A549 (cell line): ENCODE measurements around the gene ALG12.

ENCODE experiments used
- CEBPB ChIP-seq, 2 experiments: fragments of >200 bp in 1 of 2; sonication (Bioruptor Twin) in 1 of 2; formaldehyde crosslinking in 1 of 2; IDR thresholded peaks; 2 replicates each; pipeline ENCODE4 v1.6.1; 2012 to 2016
- CTCF ChIP-seq: fragments of >200 bp; sonication (Bioruptor Twin); formaldehyde crosslinking; IDR thresholded peaks from 3 replicates; pipeline ENCODE4 v1.5.1; 2016
- TF ChIP-seq, protein P1 (sequence below): IDR thresholded peaks from 2 replicates; pipeline ENCODE4 v1.6.1; 2012

DNA sequence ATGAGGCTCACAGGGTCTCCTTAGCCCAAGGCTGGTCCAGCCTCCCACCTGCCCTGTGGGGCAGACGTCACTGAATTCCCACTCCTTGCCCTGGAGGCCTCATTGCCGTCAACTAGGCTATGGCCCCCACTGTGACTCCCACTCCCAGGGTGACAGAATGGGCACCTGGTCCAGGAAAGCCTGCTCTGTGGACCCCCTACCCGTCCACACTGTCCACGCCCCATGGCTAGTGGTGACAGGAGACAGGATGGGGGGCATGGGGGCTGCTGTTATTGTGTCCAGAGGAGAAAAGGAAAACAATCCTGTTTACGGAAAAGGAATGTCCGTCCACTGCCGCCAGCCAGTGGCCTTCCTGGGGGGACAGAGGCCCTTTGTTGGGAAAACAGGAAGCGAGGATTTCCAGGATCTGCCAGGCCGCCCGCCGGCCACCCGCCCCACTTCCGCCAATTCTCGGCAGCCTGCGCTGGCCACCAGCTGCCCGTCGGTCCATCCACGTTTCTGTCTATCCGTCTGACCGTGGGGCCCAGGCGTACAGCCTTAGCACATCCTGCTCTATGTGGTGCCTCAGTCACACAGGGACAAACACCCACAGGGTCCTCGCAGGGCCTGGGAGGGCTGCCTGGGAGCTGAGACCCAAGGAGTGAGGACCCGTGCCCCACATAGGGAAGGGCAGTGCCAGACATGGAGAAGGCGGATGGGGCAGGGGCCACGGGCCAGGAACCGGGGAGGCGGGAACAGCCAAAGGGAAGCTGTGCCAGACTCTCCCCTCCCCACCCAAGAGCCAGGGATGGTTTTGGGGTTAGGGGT lies 19.7 kb upstream of the ALG12 start:
- TF ChIP-seq CTCF = no peak
- no peak for TF ChIP-seq CEBPB (IDR thresholded peaks at IDR 0.05)
- TF ChIP-seq, protein P1, sequence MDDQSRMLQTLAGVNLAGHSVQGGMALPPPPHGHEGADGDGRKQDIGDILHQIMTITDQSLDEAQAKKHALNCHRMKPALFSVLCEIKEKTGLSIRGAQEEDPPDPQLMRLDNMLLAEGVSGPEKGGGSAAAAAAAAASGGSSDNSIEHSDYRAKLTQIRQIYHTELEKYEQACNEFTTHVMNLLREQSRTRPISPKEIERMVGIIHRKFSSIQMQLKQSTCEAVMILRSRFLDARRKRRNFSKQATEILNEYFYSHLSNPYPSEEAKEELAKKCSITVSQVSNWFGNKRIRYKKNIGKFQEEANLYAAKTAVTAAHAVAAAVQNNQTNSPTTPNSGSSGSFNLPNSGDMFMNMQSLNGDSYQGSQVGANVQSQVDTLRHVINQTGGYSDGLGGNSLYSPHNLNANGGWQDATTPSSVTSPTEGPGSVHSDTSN = no peak
